Testis (tissue), 3 donors: ENCODE data around the gene KLHL14. TPM values are rescaled to one million over a fixed set of nuclear protein-coding genes. Genes with fewer than 3 reads are reported as not detected.
A peak's percentile ranks its signal among the peaks of the same experiment; 100 is the strongest.

Source experiments
- DNase-seq: peaks from one replicate; pipeline ENCODE4 v3.0.0-alpha.2; 2019
- H3K27ac ChIP-seq, 2 donors: fragments of 200-600 bp; sonication (generic); one replicate each; pipeline ENCODE4 v1.5.1; 2019
- H3K27me3 ChIP-seq: fragments of 200-600 bp; sonication (generic); one replicate; pipeline ENCODE4 v1.5.1; 2019
- H3K36me3 ChIP-seq: fragments of 200-600 bp; sonication (generic); one replicate; pipeline ENCODE4 v1.5.1; 2017; ENCODE audit warnings: low read depth; ENCODE audit errors: missing control alignments
- H3K4me1 ChIP-seq: fragments of 200-600 bp; sonication (generic); one replicate; pipeline ENCODE4 v1.5.1; 2019
- H3K4me3 ChIP-seq, 2 donors: fragments of 200-600 bp; sonication (generic); one replicate each; pipeline ENCODE4 v1.5.1; 2017 to 2019
- H3K9me3 ChIP-seq: fragments of 200-600 bp; sonication (generic); one replicate; pipeline ENCODE4 v1.5.1; 2017
- POLR2A ChIP-seq: fragments of 450-650 bp; IDR thresholded peaks from one replicate; pipeline ENCODE4 v1.6.1; 2017; ENCODE audit warnings: antibody characterized with exemption, mild to moderate bottlenecking, moderate library complexity
- WGBS, 2 donors: methylation state at CpG; one replicate each; pipeline ENCODE4 v1.1.5; 2018; 5-methylcytosine and 5-hydroxymethylcytosine counted together
- intact Hi-C: fragments of 100-400 bp; cut with DNase I; formaldehyde crosslinking; loops from one replicate; pipeline ENCODE4 v1.15.1; 2023; ENCODE audit warnings: low total_unique reads
- polyA plus RNA-seq: library from polyadenylated mRNA; stranded (reverse); fragments of 350-450 nt; fragmentation: Illumina TruSeq; extraction: RNeasy Lipid Tissue Mini Kit (QIAGEN cat#74804); gene quantifications from one replicate; pipeline ENCODE4 v1.2.3, GENCODE V29; 2014; ENCODE audit warnings: low read depth, low replicate concordance; ENCODE audit not compliant: insufficient read depth
- total RNA-seq, 2 donors: library from RNA; depleted of rRNA; stranded (reverse); fragments of >200 nt; gene quantifications; one replicate each; pipeline ENCODE4 v1.2.3, GENCODE V29; 2016
- TF ChIP-seq, protein P1 (sequence below), 3 experiments: fragments of 450-650 bp in 2 of 3; fragments of 200-600 bp in 1 of 3; sonication (generic) in 1 of 3; IDR thresholded peaks; one replicate each; pipeline ENCODE4 v1.5.1; 2016 to 2019; ENCODE audit warnings: antibody characterized with exemption in 3 of 3, mild to moderate bottlenecking in 2 of 3, moderate library complexity in 1 of 3

Gene KLHL14
- total and polyA plus RNA-seq, 3 donors from 2014 or later, result 2.0 to 3.3 (median 2.7) TPM

DNA sequence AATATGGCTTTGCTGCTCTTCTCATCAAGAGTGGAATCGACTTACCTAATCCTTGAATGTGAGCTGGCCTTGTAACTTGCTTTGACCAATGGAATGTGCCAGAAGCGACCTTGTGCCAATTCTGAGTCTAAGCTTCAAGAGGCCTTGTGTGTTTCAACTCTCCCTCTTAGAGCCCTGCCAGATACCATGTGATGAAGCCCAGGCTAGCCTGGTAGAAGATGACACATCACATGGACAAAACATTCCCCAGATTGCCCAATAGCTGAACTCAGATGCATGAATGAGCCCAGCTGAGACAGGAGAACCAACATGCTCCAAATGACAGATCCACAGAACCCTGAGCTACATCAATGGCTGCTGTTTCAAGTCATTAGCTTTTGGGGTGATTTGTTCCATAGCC is 4.2 kb upstream of the KLHL14 start:
- no peak overlapping the region for H3K4me3 ChIP-seq
- no peak overlapping the region for H3K27ac ChIP-seq
- H3K27me3 ChIP-seq, result no peaks in the 10 kb centered on the region
- 91 to 93% methylated on average over 2 of the region's 2 CpGs for WGBS, 2 donors
- TF ChIP-seq, protein P1, sequence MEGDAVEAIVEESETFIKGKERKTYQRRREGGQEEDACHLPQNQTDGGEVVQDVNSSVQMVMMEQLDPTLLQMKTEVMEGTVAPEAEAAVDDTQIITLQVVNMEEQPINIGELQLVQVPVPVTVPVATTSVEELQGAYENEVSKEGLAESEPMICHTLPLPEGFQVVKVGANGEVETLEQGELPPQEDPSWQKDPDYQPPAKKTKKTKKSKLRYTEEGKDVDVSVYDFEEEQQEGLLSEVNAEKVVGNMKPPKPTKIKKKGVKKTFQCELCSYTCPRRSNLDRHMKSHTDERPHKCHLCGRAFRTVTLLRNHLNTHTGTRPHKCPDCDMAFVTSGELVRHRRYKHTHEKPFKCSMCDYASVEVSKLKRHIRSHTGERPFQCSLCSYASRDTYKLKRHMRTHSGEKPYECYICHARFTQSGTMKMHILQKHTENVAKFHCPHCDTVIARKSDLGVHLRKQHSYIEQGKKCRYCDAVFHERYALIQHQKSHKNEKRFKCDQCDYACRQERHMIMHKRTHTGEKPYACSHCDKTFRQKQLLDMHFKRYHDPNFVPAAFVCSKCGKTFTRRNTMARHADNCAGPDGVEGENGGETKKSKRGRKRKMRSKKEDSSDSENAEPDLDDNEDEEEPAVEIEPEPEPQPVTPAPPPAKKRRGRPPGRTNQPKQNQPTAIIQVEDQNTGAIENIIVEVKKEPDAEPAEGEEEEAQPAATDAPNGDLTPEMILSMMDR (IDR thresholded peaks at IDR 0.05), result no peak
- no peak for TF ChIP-seq POLR2A
- DNase-seq, result no peak
- no peaks in the 10 kb centered on the region for H3K4me1 ChIP-seq
- no peaks in the 10 kb centered on the region for H3K36me3 ChIP-seq
- intact Hi-C loops, result no loop called here
- no peaks in the 10 kb centered on the region for H3K9me3 ChIP-seq

DNA sequence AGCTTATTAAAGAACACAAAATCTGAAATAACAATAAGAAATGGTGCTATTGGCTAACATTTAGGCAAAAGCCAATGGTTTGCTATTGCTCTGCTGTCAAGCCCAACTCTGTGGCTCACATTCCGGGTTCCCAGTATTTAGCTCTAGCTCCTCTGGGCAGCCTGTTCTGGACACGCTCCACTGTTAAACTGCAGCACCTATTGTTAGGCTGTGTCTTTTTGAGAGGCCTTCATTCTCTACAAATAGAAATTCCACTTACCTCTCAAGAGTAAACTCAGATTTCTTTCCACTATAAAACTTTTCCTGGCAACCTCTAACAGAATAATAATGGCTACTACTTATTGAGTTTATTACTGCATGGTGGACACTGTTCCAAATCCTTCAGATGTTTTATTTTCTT is 3.7 kb upstream of the KLHL14 start:
- no peak overlapping the region for H3K27ac ChIP-seq
- intact Hi-C loops, result no loop called here

DNA sequence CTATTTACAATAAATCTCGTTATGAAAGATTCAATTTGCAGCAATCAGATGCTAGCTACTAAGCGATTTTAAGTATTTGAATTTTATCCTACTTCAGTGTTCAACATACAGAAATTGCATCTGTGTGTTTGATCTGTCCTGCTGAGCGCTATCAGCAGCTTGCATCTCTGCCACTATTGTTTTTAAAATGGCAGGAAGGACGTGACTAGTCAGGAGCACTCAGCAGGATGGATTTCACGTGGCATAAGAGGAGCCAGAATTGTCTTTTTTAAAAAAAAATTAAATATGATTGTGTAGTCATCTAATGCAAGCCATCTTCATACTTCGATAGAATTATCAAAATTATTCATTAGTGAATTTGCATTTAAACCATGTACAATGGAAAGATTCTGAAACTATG is 2.8 kb upstream of the KLHL14 start:
- TF ChIP-seq, protein P1 (IDR thresholded peaks at IDR 0.05), result no peak
- TF ChIP-seq POLR2A, result no peak
- H3K27me3 ChIP-seq, result no peaks in the 10 kb centered on the region
- H3K4me1 ChIP-seq, result peaks cover 5% of the 10 kb centered on the region
- intact Hi-C loops, result no loop called here
- H3K36me3 ChIP-seq, result no peaks in the 10 kb centered on the region
- WGBS, 2 donors, result 78 to 84% methylated on average over 6 of the region's 6 CpGs
- no peak overlapping the region for H3K27ac ChIP-seq
- DNase-seq, result no peak
- no peaks in the 10 kb centered on the region for H3K9me3 ChIP-seq
- H3K4me3 ChIP-seq, result no peak overlapping the region

More for the DNA sequence above, 3.7 kb upstream of the KLHL14 start:
- no peak for TF ChIP-seq POLR2A
- TF ChIP-seq, protein P1 (IDR thresholded peaks at IDR 0.05), result no peak
- no peaks in the 10 kb centered on the region for H3K9me3 ChIP-seq
- peaks cover 2% of the 10 kb centered on the region for H3K4me1 ChIP-seq
- DNase-seq, result no peak
- H3K4me3 ChIP-seq, result no peak overlapping the region
- no peaks in the 10 kb centered on the region for H3K27me3 ChIP-seq
- no peaks in the 10 kb centered on the region for H3K36me3 ChIP-seq
- 50 to 66% methylated on average over 2 of the region's 2 CpGs for WGBS, 2 donors

DNA sequence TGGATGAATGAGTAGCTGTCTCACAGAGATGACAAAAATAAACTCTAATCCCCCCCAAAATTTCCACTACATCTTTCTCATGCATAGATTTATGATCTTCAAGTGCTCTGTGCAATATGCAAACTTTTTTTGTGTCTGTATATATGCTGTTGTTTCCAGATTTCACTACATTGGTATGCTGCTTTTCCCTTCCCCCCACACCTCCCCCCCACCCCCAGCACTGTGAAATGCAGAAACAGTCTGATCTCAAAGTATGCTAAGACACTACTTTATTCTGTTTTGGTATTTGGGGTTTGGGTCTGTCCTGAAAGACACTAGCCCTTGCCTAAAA is 524 bp upstream of the KLHL14 start:
- no peak for DNase-seq
- intact Hi-C loops, result no loop called here
- no peaks in the 10 kb centered on the region for H3K9me3 ChIP-seq
- no peaks in the 10 kb centered on the region for H3K36me3 ChIP-seq
- no peak overlapping the region for H3K27ac ChIP-seq
- H3K4me3 ChIP-seq, result no peak overlapping the region
- peaks cover 9% of the 10 kb centered on the region for H3K4me1 ChIP-seq
- TF ChIP-seq POLR2A, result no peak
- TF ChIP-seq, protein P1 (IDR thresholded peaks at IDR 0.05), result no peak
- H3K27me3 ChIP-seq, result no peaks in the 10 kb centered on the region

DNA sequence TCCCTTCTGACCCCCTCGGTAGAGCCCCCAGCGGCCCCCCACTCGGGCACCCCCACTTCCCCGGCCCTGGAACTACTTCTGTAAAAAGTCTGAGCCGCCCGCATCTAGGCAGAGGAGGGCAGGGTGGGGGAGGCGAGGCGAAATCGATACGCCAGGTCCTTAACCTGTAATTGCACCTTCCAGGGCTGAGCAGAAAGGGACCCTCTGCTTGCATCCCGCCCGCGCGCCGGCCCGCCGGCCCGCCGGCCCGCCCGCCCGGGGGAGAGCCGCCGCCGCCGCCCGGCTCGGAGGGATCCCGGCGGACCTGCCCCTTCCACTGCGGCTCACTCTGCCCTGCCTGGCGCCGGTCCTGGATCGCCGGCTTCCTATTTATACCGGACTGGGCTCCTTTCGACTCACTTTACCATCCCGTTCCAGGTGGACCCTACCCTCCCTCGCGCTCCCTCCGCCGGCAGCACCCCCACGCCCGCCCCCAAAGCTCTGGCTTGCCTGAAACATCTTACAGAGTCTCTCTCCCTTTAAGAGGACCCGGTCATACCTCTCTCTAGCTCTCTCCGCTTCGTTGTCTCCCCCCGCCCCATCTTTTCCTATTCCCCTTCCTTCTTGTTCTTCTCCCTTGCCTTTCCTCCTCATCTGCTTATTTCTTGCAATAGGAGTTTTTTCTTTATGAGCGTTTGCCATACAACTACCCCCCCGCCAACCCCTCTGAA is 797 bp downstream of the KLHL14 start:
- H3K9me3 ChIP-seq, result no peaks in the 10 kb centered on the region
- H3K27ac ChIP-seq, result no peak overlapping the region
- H3K4me1 ChIP-seq, result peaks cover 9% of the 10 kb centered on the region
- H3K4me3 ChIP-seq, result peak overlapping the region; percentile 34 to 54
- WGBS, 2 donors, result 3 to 6% methylated on average over 23 to 42 of the region's 50 CpGs
- no peak for DNase-seq
- no peaks in the 10 kb centered on the region for H3K27me3 ChIP-seq
- no peak for TF ChIP-seq POLR2A
- TF ChIP-seq, protein P1 (IDR thresholded peaks at IDR 0.05), result no peak
- no peaks in the 10 kb centered on the region for H3K36me3 ChIP-seq
- intact Hi-C loops, result no loop called here
